ENCODE results near the gene ARG2. TPM values are rescaled to one million over a fixed set of nuclear protein-coding genes. Genes with fewer than 3 reads are reported as not detected.
A peak's percentile ranks its signal among the peaks of the same experiment; 100 is the strongest.

The ARG2 gene
- total and polyA plus RNA-seq, 9 of the 15 experiments (the other 6 are each of a cell fraction or from before 2014, with no cell fraction given) = 6.2 to 75.0 (median 17.8) TPM

GRCh38 chr14:67575684-67576083, 44.0 kb upstream of the ARG2 start:
- 16% methylated on average over 6 of the region's 9 CpGs for WGBS (ENCODE audit: insufficient coverage, low coverage, missing lambda C conversion rate)
- no peak for FAIRE-seq

More at GRCh38 chr14:67575684-67576083, 44.0 kb upstream of the ARG2 start:
- Histone ChIP-seq H3K27ac (ENCODE audit: extremely low read depth, low read depth, low read length) (no peak overlapping the region), H3K36me3 (ENCODE audit: control insufficient read depth, insufficient read depth, low read length) (no peaks in the 10 kb centered on the region), H2AFZ (ENCODE audit: low read depth, low read length) (no peak overlapping the region), H3K9ac (ENCODE audit: insufficient read depth in 1 of 2, low read depth in 2 of 2, low read length in 2 of 2) (no peak overlapping the region), H3K79me2 (ENCODE audit: control insufficient read depth, insufficient read depth, low read length) (no peaks in the 10 kb centered on the region), H3K4me3 (no peak overlapping the region), H3K9me1 (ENCODE audit: control insufficient read depth, insufficient read depth, low read length) (no peaks in the 10 kb centered on the region), H3K4me2 (ENCODE audit: insufficient read depth, low read length) (no peak overlapping the region), H3K4me1 (replicated peaks in 1 of 2; ENCODE audit: control insufficient read depth in 2 of 2, insufficient read depth in 2 of 2, low read length in 2 of 2) (peaks cover 0 to 5% of the 10 kb centered on the region in 2 experiments; a peak in 2 of 5 replicates), H3K27me3 (ENCODE audit: control insufficient read depth in 2 of 2, insufficient read depth in 2 of 2, low read length in 2 of 2) (no peaks in the 10 kb centered on the region; a peak in 1 of 5 replicates), H3K9me3 (replicated peaks; ENCODE audit: control insufficient read depth, insufficient read depth, low read depth, low read length) (no peaks in the 10 kb centered on the region), H4K20me1 (replicated peaks; ENCODE audit: control insufficient read depth, insufficient read depth, low read length) (no peaks in the 10 kb centered on the region; the same call in 1 of the 2 replicates)
- no TSS peak for BruUV-seq (replicated peaks)
- in situ Hi-C loops (cut with MboI) (loop anchor here (10.0 kb wide), 1 partner anchor 151 kb away; no protein-coding TSS in a partner anchor), intact Hi-C loops (cut with micrococcal nuclease) (no loop called here)
- TF ChIP-seq RAD51 (IDR thresholded peaks at IDR 0.05; ENCODE audit: borderline replicate concordance, low read depth) (no peak), ZNF57 (CRISPR knock-in tag; IDR thresholded peaks at IDR 0.05) (no peak), FOXK1 (CRISPR knock-in tag; IDR thresholded peaks at IDR 0.05; ENCODE audit: borderline replicate concordance) (no peak), FOXA1 (IDR thresholded peaks at IDR 0.05; ENCODE audit: borderline replicate concordance) (no peak), SIRT6 (IDR thresholded peaks at IDR 0.05; ENCODE audit: low read depth, low read length) (no peak), TRIM28 (IDR thresholded peaks at IDR 0.05) (no peak), ZNF511 (CRISPR knock-in tag; IDR thresholded peaks at IDR 0.05) (no peak), KDM2B (CRISPR knock-in tag; IDR thresholded peaks at IDR 0.05) (no peak)
- POLR2A ChIA-PET = interaction anchor here (0.6 kb wide), 2 partner anchors 125 to 1824 kb away, joined by 3 to 4 read pairs; no protein-coding TSS in a partner anchor
- ATAC-seq (0 out of 3 replicates have a peak, but pooled peaks have one; percentile 16), DNase-seq (ENCODE audit: extremely low read depth in 1 of 4, low spot score in 3 of 4) (peak in 3 of 4 experiments; percentile 14 to 16 (median 14))
- CTCF ChIA-PET (ENCODE audit: low intra/inter-chr PET ratio) = no interaction called here
